GDM1 (cell line): ENCODE measurements around the gene IRAK3.

ENCODE experiments used
- DNase-seq: peaks from one replicate; lab custom pipeline; 2025; lab: John Stamatoyannopoulos, UW

IRAK3 gene, protein sequence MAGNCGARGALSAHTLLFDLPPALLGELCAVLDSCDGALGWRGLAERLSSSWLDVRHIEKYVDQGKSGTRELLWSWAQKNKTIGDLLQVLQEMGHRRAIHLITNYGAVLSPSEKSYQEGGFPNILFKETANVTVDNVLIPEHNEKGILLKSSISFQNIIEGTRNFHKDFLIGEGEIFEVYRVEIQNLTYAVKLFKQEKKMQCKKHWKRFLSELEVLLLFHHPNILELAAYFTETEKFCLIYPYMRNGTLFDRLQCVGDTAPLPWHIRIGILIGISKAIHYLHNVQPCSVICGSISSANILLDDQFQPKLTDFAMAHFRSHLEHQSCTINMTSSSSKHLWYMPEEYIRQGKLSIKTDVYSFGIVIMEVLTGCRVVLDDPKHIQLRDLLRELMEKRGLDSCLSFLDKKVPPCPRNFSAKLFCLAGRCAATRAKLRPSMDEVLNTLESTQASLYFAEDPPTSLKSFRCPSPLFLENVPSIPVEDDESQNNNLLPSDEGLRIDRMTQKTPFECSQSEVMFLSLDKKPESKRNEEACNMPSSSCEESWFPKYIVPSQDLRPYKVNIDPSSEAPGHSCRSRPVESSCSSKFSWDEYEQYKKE

DNA sequence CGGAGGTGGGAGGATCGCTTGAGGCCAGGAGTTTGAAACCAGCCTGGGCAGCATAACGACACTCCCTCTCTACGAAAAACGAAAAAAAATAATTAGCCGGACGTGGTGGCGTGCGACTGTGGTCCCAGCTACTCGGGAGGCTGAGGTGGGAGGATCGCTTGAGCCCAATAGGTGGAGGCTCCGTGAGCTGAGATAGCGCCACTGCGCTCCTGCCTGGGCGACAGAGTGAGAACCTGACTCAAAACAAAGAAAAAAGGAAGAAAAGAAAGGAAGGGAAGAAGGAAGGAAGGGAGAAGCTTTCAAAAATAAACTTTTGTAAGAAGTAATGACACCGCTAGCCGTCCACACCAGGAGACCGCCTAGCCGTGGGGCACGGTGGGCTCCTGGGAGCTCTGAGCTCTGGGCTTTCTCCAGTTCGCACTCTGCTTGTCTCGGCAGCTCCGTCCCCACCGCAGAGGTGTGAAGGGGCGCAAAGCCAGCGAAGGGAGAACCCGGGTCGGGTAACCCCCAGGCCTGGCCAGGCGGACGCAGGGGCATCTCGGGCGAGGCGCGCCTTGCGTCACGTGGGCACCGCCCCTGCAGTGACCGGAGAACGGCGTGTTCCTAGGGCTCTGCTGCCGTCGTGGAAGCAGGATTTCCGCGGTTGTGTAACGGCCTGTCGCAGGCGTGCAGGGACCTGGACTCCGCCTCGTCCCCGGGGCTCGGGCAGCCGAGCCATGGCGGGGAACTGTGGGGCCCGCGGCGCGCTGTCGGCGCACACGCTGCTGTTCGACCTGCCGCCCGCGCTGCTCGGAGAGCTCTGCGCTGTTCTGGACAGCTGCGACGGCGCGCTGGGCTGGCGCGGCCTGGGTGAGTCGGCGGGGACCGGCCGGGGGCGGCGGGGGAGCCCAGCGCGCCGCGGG, at the start of gene IRAK3:
TSS of gene IRAK3 (plus strand) at position 631 of the 902 bp plus-strand sequence. CDS start at position 717, 86 bp downstream.
- peak; percentile 79 for DNase-seq

DNA sequence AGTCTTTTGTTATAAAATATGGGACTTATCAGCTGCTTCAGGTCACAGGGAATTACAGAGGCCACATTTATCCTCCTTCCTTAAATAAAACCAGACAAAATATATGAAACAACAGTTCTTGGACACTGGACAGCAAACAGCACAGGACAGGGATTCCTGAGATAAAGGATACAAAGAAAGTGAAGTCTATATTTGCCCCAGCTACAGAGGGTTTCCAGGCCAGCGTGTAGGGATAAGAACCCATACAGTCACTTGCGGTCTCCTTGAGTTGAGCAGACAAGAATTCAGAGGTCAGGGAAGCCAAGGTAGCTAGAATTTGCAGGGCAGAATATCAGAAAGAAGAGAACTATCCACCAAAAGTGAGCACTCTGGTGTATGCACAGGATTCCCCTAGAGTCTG, 49.7 kb upstream of the IRAK3 start:
- no peak for DNase-seq

DNA sequence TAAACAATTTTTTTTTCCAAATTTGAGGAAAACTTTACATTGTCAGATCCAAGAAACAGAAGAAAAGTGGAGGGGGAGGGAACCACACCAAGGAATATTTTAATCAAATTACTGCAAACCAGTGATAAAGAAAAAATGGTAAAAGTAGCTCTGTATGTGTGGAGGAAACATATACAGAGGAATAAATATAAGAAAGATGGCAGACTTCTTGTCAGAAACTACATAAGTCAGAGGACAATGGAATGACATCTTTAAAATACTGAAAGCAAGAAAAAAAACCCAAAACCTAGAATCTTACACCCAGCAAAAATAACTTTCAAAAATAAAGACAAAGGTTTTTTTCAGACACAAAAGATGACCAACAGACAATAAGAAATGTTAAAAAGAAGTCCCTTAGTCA, 48.3 kb upstream of the IRAK3 start:
- no peak for DNase-seq

DNA sequence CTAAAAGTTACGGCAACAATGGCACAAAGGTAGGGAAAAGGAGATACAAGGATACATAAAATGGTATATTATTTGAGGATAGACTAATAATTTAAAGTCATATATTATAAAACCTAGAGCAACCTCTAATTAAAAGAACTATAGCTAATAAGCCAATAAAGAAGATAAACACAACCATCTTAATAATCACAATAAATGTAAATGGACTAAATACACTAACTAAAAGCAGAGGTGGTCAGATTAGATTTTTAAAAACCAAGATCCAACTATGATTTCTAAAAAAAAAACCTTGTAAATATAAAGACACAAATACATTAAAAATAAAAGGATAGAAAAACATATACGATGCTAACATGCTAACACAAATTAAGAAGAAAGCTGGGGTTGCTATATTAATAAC, 47.7 kb upstream of the IRAK3 start:
- DNase-seq = no peak

DNA sequence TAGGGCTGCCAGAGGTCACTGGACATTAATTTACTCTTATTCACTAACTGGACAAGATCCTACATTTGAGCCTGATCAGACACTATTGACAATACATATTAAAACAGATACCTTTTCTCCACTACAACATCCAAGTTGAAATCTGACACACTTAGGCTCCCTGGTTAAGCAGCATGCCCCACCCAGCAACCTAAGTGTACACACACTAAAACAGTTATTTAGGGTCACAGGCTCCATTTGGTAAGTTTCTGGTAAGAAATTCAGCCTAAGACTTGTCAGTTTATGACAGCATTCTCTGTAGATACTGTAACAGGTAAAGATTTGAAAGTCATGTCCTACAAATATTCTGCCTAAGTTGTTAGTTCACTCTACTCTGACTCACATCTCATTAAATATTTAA, 46.2 kb upstream of the IRAK3 start:
- no peak for DNase-seq

DNA sequence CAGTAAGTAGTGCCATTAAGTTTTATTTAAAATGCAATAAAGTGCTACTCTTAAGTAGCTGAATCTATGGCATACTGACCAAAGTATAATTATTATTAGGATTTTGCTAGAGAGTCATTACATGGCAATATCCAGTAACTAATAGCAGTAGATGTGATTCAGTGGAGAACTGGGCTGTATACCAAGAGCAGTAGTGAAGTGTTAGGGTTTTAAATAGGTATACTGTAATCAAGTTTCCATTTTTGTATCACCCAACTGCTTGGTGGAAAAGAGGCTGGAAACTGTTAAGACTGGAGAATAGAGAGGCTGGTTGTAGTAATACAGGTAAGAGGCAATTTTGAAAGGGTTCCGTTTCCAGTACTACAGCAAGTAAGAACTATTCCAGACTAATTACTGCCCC, 45.1 kb upstream of the IRAK3 start:
- no peak for DNase-seq

DNA sequence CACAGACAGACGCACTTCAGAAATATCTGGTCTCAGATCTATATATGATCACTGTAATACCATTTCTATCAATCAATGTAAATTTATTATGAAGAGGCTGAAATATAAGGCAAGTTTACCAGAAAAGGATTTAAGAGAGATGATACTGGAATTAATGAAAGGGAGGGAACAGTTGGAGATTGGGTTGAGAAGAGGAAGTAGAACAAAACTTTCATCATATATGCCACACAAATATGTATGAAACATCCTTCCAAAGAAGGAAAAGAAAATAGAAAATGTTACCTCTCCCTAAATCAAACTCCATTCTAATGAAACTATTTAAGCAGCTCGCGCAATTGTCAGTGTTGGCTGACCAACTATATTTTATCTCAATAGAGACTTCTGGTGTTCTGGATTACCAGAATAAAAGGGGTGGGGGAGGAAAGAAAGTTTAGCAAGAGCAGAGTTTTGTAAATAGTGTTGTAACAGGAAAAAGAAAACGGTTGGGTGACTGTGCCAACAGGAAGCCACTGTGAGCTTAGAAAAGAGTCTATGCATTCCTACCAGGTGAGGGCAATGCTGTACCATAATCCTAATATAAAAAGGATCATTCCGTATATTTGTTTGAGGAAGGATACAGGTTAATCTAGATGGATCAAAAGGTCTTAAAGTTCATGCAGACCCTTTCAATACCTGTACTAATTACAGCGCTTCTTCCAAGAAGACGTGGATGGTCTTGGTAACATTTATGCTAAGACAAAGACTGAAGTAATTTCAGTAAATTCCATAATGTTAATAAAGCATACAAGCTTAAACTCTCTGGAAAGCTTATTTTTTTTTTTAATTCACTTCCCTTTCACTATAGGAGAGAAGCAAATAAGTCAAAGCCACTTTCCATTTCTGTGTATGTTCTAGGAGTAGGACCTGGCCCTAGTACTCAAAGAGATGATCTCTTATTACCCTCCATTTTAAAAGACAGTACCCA, 43.9 kb upstream of the IRAK3 start:
- DNase-seq = peak; percentile 44

DNA sequence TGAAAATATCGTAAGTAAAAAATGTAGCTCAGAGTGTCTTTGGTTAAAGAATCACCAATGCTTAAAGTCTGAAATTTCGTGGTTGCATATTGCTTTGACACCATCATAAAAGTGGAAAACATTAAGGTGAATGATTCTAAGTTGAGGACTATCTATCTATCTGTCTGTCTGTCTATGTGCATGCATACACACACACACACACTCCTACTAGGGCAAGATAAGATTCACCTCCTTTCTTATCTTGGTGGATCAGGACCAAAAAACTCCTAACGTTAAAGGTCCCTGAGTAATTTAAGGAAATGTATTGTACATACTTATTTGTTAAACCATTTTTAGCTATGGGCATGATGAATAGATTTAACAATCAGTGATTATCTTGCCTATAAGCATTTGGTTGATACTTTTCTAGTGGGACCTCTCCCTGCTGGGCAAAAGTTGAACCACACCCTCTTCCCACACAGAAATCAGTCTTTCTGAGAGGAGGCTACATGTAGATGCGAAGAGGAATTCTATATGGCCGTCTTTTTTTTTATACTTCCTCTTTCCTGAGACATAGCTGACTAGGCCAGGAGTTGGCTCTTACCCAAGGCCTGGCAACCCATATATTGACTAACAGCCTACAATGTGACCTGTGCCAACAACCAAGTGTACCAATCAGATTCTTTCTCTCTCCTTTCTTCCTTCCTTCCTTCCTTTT, 39.2 kb upstream of the IRAK3 start:
- DNase-seq = no peak

DNA sequence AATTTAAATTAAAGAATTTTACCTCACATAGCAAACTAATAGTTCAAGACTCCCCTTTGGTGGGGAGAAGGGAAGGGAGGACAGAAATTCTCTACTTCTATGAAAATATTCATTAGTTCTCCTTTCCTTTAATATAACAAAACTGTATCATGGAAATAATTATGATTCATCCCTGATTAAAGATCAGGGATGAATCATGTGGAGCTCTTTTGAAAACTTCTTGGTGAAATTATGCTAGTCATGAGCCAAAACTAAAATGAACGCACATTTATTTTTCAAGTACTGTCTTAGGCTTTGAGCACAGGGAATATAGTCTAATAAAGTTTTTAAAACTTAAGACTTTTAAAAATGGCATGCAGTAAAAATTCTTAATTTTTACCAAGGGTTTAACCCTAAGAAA, 36.3 kb upstream of the IRAK3 start:
- DNase-seq = no peak

DNA sequence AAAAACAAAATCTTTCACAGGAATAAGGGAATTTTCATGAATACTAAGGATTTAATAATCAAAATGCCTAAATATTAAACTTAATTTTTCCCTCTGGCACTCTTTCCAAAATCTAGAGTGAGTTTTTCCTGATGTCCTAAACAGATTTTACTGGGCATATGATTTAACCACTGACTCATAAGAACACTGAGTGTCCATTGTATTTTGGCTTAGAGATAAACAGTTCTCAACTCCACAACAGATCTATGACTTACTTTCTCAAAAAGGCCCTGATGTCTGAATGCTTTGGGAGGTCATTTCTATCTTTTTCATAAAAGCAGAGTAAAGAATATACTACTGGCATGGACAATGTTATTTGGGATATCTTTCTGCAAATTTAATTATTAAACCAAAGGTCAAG, 34.2 kb upstream of the IRAK3 start:
- DNase-seq = no peak

DNA sequence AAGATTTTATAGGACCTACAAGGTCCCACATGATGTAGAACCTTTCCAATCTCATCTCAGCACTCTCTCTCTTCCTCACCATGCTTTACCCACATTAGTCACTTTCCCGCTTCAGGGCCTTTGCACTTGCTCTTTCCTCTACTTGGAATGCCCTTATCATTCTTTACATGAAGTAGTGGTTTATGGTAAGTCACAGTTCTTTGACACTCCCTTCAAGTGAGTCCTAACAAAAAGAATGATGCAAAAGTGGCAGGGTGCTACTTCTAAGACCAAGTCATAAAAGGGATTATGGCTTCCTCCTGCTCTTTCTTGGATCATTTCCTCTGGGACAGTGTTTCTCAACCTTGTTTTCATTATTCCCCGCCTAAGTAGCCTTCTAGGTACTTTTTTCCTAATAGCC, 32.4 kb upstream of the IRAK3 start:
- DNase-seq = no peak

DNA sequence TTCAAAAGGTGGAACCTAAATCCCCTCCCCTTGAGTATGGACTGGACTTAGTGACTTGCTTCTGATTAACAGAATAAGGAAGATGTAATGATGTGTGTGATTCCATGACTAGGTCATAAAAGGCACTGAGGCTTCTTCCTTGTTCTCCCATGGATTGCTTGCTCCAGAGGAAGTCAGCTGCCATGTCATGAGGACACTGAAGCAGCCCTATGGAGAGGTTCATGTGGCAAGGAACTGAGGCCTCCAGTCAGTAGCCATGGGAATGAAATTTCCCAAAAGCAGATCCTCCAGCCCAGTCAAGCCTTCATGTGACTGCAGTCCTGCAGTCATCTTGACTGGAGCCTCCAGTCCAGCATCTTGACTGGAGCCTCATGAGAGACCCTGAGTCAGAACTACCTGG, 29.9 kb upstream of the IRAK3 start:
- no peak for DNase-seq

DNA sequence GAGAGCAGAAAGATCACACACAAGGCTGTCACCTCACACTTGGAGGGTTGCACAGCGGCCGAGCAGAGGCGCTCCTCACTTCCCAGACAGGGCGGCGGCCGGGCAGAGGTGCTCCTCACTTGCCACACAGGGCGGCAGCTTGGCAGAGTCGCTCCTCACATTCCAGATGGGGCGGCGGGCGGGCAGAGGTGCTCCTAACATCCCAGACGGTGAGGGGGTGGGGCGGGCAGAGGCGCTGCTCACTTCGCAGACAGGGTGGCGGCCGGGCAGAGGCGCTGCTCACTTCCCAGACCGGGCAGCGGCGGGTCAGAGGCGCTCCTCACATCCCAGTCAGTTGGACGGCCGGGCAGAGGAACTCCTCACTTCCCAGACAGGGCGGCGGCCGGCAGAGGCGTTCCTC, 28.3 kb upstream of the IRAK3 start:
- no peak for DNase-seq

DNA sequence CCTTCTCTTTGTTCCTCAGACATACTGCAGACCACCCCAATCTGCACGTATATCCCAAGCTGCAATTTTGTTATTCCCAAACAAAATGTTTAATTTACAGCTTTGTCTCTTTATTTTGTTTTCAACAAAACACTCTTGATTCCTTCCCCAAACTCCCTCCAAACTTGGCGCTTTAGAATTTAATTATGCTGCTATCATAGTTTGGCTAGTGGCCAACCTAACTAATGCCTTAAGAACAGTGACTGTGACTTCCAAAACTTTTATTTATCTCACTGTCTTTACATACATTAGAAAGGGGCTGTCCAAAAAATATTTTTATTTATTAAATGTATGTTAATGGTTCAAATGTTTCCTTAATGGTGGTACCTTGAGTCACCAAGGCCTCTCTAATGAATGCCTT, 26.3 kb upstream of the IRAK3 start:
- no peak for DNase-seq

DNA sequence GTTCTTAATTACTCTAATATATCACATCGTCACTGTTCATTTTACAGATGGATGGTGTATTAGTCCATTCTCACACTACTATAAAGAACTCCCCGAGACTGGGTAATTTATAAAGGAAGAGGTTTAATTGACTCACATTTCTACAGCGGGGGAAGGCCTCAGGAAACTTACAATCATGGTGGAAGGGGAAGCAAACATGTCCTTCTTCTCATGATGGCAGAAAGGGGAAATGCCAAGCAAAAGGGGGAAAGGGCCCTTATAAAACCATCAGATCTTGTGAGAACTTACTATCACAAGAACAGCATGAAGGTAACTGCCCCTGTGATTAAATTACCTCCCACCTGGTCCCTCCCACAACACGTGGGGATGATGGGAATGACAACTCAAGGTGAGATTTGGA, 25.7 kb upstream of the IRAK3 start:
- DNase-seq = no peak

DNA sequence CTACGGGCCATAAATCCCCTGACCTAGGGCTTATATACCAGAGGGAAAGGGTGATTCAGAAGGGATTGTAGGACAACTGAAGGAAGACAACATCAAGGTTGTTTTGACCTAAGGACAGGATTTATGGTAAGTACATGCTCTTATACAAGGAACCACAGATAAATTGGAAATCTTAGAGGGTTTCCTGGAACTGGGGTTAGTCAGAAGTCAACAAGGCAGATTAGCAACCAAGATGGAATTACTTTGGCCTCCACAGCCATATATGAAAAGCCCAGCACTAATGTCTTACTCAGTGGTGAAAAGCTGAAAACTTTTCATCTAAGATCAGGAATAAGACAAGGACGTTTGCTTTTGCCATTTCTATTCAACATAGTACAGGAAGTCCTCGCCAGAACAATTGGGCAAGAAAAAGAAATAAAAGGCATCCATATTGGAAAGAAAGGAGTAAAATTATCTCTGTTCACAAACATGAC, 24.6 kb upstream of the IRAK3 start:
- DNase-seq = no peak

DNA sequence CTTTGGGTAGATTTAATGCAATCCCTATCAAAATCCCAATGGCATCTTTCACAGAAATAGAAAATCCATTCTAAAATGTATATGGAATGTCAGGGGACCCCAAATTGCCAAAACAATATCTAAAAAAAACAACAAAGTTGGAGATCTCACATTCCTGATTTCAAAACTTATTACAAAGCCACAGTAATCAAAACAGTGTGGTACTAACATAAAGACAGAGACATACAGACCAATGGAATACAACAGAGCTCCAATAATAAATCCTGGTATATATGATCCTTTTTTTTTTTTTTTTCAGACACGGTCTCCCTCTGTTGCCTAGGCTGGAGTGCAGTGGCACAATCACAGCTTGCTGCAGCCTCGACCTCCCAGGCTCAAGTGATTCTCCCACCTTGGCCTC, 23.9 kb upstream of the IRAK3 start:
- DNase-seq = no peak

DNA sequence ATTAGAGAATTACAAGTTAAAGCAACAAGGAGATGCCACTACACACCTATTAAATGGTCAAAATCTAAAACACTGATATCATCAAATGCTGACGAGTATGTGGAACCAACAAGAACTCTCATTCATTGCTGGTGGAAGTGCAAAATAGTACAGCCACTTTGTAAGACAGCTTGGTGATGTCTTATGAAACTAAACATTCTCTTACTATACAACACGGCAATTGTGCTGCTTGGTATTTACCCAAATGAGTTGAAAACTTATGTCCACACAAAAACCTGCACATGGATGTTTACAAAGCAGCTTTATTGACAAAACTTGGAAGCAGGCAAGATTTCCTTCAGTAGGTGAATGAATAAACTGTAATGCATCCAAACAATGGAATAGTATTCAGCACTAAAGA, 22.5 kb upstream of the IRAK3 start:
- DNase-seq = no peak

DNA sequence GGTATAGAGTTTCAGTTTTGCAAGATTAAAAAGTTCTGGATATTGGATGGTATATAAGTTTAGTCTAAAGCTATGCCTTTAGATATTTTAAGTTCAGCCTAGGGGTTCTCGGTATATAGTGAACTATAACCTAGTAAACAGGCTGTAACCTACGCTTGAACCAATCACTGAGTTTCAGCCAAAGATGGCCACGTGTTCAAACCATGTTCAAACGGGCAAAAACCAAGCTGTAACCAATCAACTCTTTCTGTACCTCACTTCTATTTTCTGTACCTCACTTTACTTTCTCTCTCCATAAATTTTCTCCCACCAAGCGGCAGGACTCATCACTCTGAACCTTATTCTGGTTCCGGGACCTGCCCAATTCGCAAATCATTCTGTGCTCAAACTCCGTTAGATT, 20.6 kb upstream of the IRAK3 start:
- no peak for DNase-seq

DNA sequence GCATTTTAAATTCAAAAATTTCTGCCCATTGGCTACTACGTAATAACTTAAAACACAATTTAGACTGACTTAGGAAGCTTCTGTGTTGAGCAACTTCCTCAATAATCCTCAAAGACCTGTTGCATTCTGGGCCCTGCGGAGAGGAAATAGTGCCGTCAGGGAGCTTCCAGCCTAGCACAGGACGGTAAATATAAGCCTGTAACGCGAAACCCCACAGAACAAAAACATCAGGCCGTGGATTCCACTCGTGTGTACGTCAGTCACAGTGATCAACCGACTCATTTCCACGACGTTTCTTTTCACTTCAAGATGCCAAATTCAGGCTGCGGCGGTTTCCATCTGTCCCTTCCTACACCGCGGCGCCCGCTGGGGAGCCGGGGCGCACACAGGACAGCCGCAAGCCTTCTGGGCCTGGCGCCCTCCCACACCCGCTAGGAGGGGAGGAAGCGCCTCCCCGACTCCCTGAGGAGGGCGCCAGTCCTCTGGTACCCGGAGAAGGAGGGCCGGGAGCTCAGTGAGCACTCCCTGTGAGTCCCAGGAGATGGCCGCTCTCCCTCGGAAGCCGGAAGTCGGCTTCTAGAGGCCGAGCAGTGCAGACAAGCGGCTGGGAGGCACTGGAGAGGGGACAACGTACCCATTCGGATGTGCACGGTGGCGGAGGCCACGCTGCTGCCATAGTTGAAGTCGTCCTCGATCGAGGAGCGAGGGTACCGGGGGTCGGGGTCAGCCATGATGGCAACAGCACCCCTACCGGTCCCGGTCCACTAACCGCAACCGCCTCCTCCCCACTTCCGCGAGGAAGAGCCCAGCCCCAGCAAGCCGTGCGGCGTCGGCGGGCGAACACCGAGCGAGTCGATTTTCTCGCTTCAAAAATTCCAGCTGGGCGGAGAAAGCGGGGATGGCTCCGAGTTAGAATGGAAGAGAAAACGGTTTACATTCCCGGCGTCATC, 19.5 kb upstream of the IRAK3 start, which contains the start of gene TMBIM4:
TSS of gene TMBIM4 (minus strand) at position 776 of the 950 bp plus-strand sequence. CDS start at position 731, 45 bp downstream.
- DNase-seq = peak; percentile 94
